ENCODE data around the gene FAM131C.
"Not testable (repeated sequence)": the region's sequence is repeated elsewhere in the genome, so short reads cannot be mapped to it uniquely, and the experiment has no call there.

Gene FAM131C

GRCh38 chr1:16058394-16059120 is 14.9 kb downstream of the FAM131C start:
- DNase-seq (ENCODE audit: low read depth, low spot score) = not testable (repeated sequence)

- not testable (repeated sequence) for DNase-seq (ENCODE audit: low read depth, low spot score)
These were observed 16.0 kb downstream of the FAM131C start for GRCh38 chr1:16057314-16057915.

GRCh38 chr1:16056521-16056912 is 16.9 kb downstream of the FAM131C start:
- DNase-seq (ENCODE audit: low read depth, low spot score) = not testable (repeated sequence)

- DNase-seq (ENCODE audit: low read depth, low spot score) = peak; percentile 64
These were observed 17.6 kb downstream of the FAM131C start for GRCh38 chr1:16055613-16056520.

- DNase-seq (ENCODE audit: low read depth, low spot score) = no peak
These were observed 18.6 kb downstream of the FAM131C start for GRCh38 chr1:16054598-16055540.

- no peak for DNase-seq (ENCODE audit: low read depth, low spot score)
These were observed 19.5 kb downstream of the FAM131C start for GRCh38 chr1:16053781-16054502.

- not testable (repeated sequence) for DNase-seq (ENCODE audit: low read depth, low spot score)
These were observed 21.5 kb downstream of the FAM131C start for GRCh38 chr1:16051949-16052348.

GRCh38 chr1:16051039-16051438 is 22.4 kb downstream of the FAM131C start:
- DNase-seq (ENCODE audit: low read depth, low spot score) = no peak

GRCh38 chr1:16050328-16050727 is 23.1 kb downstream of the FAM131C start:
- DNase-seq (ENCODE audit: low read depth, low spot score) = no peak

GRCh38 chr1:16048573-16049189 is 24.8 kb downstream of the FAM131C start:
- peak; percentile 56 for DNase-seq (ENCODE audit: low read depth, low spot score)

GRCh38 chr1:16047791-16048475 is 25.5 kb downstream of the FAM131C start:
- DNase-seq (ENCODE audit: low read depth, low spot score) = no peak

- no peak for DNase-seq (ENCODE audit: low read depth, low spot score)
These were observed 26.6 kb downstream of the FAM131C start for GRCh38 chr1:16046842-16047241.

GRCh38 chr1:16043950-16044349 is 29.5 kb downstream of the FAM131C start:
- no peak for DNase-seq (ENCODE audit: low read depth, low spot score)

- no peak for DNase-seq (ENCODE audit: low read depth, low spot score)
These were observed 29.9 kb downstream of the FAM131C start, which contains the start of gene CLCNKB for GRCh38 chr1:16043521-16043920. Gene CLCNKB (plus strand): TSS chr1:16043782. CDS start chr1:16044493, 711 bp downstream.

GRCh38 chr1:16042654-16043053 is 30.8 kb downstream of the FAM131C start:
- not testable (repeated sequence) for DNase-seq (ENCODE audit: low read depth, low spot score)

GRCh38 chr1:16042096-16042495 is 31.4 kb downstream of the FAM131C start:
- DNase-seq (ENCODE audit: low read depth, low spot score) = no peak

- no peak for DNase-seq (ENCODE audit: low read depth, low spot score)
These were observed 32.3 kb downstream of the FAM131C start for GRCh38 chr1:16041200-16041599.

- DNase-seq (ENCODE audit: low read depth, low spot score) = not testable (repeated sequence)
These were observed 33.6 kb downstream of the FAM131C start for GRCh38 chr1:16039871-16040270.

- no peak for DNase-seq (ENCODE audit: low read depth, low spot score)
These were observed 34.9 kb downstream of the FAM131C start for GRCh38 chr1:16038620-16038912.

Measured in iPS DF 19.7 (cell line).